A549 (cell line): ENCODE measurements around the gene GPR55. TPM values are rescaled to one million over a fixed set of nuclear protein-coding genes. Genes with fewer than 3 reads are reported as not detected.

Experiments
- ATAC-seq, 2 experiments: fragments of 200-7000 bp in 1 of 2; fragments of >200 bp in 1 of 2; cut with Nextera tagmentation in 1 of 2; cut with Tn5 transposase in 1 of 2; 3 replicates each; pipeline versions ENCODE4 v1.8.0 to v1.9.1; 2018 to 2020; ENCODE audit warnings: mild to moderate bottlenecking in 1 of 2, moderate library complexity in 1 of 2
- CTCF ChIA-PET: fragments of 300-600 bp; sonication (Branson Sonifier 250); formaldehyde crosslinking; extraction: SDS; loops from one replicate; lab custom pipeline; 2021; ENCODE audit warnings: antibody characterized with exemption, inconsistent platforms; lab: Yijun Ruan, JAX
- POLR2A ChIA-PET: fragments of 350-600 bp; formaldehyde crosslinking; extraction: SDS; loops from one replicate; lab custom pipeline; 2021; ENCODE audit warnings: antibody characterized with exemption, inconsistent platforms; lab: Yijun Ruan, JAX
- DNase-seq, 2 experiments: peaks; one replicate each; pipeline versions ENCODE4 v3.0.0 to v3.0.0-alpha.2; 2011 to 2016; ENCODE audit warnings: low read depth in 1 of 2, low spot score in 1 of 2
- FAIRE-seq: peaks from 2 replicates; lab custom pipeline; 2011; peaks lifted over from hg19 to GRCh38; lab: Jason Lieb, UNC
- H3K27ac ChIP-seq, 2 experiments: fragments of >200 bp; sonication (Bioruptor Twin); formaldehyde crosslinking; 3 replicates each; pipeline ENCODE4 v1.5.1; 2016 to 2017
- H3K4me1 ChIP-seq: fragments of >200 bp; sonication (Bioruptor Twin); formaldehyde crosslinking; 3 replicates; pipeline ENCODE4 v1.6.1; 2016
- H3K4me2 ChIP-seq: fragments of >200 bp; sonication (Bioruptor Twin); formaldehyde crosslinking; 3 replicates; pipeline ENCODE4 v1.6.1; 2016
- H3K4me3 ChIP-seq: fragments of >200 bp; sonication (Bioruptor Twin); formaldehyde crosslinking; 3 replicates; pipeline ENCODE4 v1.5.1; 2016
- H3K9me3 ChIP-seq: fragments of >200 bp; sonication (Bioruptor Twin); formaldehyde crosslinking; 3 replicates; pipeline ENCODE4 v1.6.1; 2016
- BHLHE40 ChIP-seq: IDR thresholded peaks from 2 replicates; pipeline ENCODE4 v1.6.1; 2012; ENCODE audit warnings: low read depth, low read length, inconsistent platforms
- CBX2 ChIP-seq: fragments of 200-600 bp; sonication (generic); IDR thresholded peaks from 2 replicates; pipeline ENCODE4 v1.6.1; 2016; ENCODE audit warnings: low read depth, mild to moderate bottlenecking, borderline replicate concordance
- CEBPB ChIP-seq, 2 experiments: fragments of >200 bp in 1 of 2; sonication (Bioruptor Twin) in 1 of 2; formaldehyde crosslinking in 1 of 2; IDR thresholded peaks; 2 replicates each; pipeline ENCODE4 v1.6.1; 2012 to 2016
- CHD2 ChIP-seq: fragments of 150-350 bp; IDR thresholded peaks from 2 replicates; pipeline ENCODE4 v1.6.1; 2014; ENCODE audit warnings: low read length; ENCODE audit not compliant: partially characterized antibody
- EHF ChIP-seq: fragments of 250-450 bp; sonication (Bioruptor Pico); IDR thresholded peaks from 2 replicates; pipeline ENCODE4 v1.5.0; 2020; ENCODE audit warnings: mild to moderate bottlenecking
- EHMT2 ChIP-seq: fragments of 200-600 bp; sonication (generic); IDR thresholded peaks from 2 replicates; pipeline ENCODE4 v1.6.1; 2016; ENCODE audit warnings: antibody characterized with exemption, low read depth, mild to moderate bottlenecking, moderate library complexity
- EP300 ChIP-seq, 2 experiments: fragments of >200 bp; sonication (Bioruptor Twin); formaldehyde crosslinking; IDR thresholded peaks; 2 replicates in 1 of 2; 3 replicates in 1 of 2; pipeline ENCODE4 v1.6.1; 2016 to 2017
- ESRRA ChIP-seq: fragments of 150-350 bp; IDR thresholded peaks from 2 replicates; pipeline ENCODE4 v1.6.1; 2014; ENCODE audit warnings: mild to moderate bottlenecking, low read length, borderline replicate concordance
- FOSB ChIP-seq: fragments of 250-450 bp; sonication (Bioruptor Pico); IDR thresholded peaks from 2 replicates; pipeline ENCODE4 v1.5.0; 2020; ENCODE audit warnings: mild to moderate bottlenecking, moderate library complexity
- HDAC2 ChIP-seq: fragments of 200-600 bp; sonication (generic); IDR thresholded peaks from 2 replicates; pipeline ENCODE4 v1.6.1; 2016
- HOXB13 ChIP-seq: fragments of 250-450 bp; sonication (Bioruptor Pico); IDR thresholded peaks from 2 replicates; pipeline ENCODE4 v1.5.0; 2020; ENCODE audit warnings: low read depth, mild to moderate bottlenecking, moderate library complexity
- JUN ChIP-seq, 2 experiments: fragments of >200 bp; sonication (Bioruptor Twin); formaldehyde crosslinking; IDR thresholded peaks; 2 replicates in 1 of 2; 3 replicates in 1 of 2; pipeline ENCODE4 v1.6.1; 2016 to 2017
- KDM1A ChIP-seq: fragments of 200-600 bp; sonication (generic); IDR thresholded peaks from 2 replicates; pipeline ENCODE4 v1.6.1; 2016; ENCODE audit warnings: low read depth, mild to moderate bottlenecking
- MAFK ChIP-seq: fragments of 450-650 bp; IDR thresholded peaks from 2 replicates; pipeline ENCODE4 v1.6.1; 2014; ENCODE audit not compliant: partially characterized antibody
- NFE2L2 ChIP-seq: fragments of 150-350 bp; conservative IDR thresholded peaks from 2 replicates; pipeline ENCODE4 v1.6.1; 2014; ENCODE audit warnings: low read length
- PHF8 ChIP-seq: fragments of 200-600 bp; sonication (generic); IDR thresholded peaks from 2 replicates; pipeline ENCODE4 v1.6.1; 2016; ENCODE audit warnings: low read depth, mild to moderate bottlenecking, antibody characterized with exemption, moderate library complexity, borderline replicate concordance
- RARB ChIP-seq: fragments of 250-450 bp; sonication (Bioruptor Pico); IDR thresholded peaks from 2 replicates; pipeline ENCODE4 v1.8.0; 2021; ENCODE audit warnings: mild to moderate bottlenecking, moderate library complexity
- RFX5 ChIP-seq: fragments of 450-650 bp; IDR thresholded peaks from 2 replicates; pipeline ENCODE4 v1.7.1; 2014; ENCODE audit warnings: antibody characterized with exemption, mild to moderate bottlenecking, moderate library complexity
- RNF2 ChIP-seq: fragments of 200-600 bp; sonication (generic); IDR thresholded peaks from 2 replicates; pipeline ENCODE4 v1.6.1; 2016; ENCODE audit warnings: low read depth, mild to moderate bottlenecking, antibody characterized with exemption, moderate library complexity, borderline replicate concordance
- TFCP2L1 ChIP-seq: fragments of 250-450 bp; sonication (Bioruptor Pico); IDR thresholded peaks from 2 replicates; pipeline ENCODE4 v1.5.0; 2021; ENCODE audit warnings: mild to moderate bottlenecking
- TP53 ChIP-seq: fragments of 250-450 bp; sonication (Bioruptor Pico); IDR thresholded peaks from 2 replicates; pipeline ENCODE4 v1.5.0; 2021; ENCODE audit warnings: mild to moderate bottlenecking, moderate library complexity
- ZC3H11A ChIP-seq: fragments of 450-650 bp; IDR thresholded peaks from 2 replicates; pipeline ENCODE4 v1.6.1; 2014; ENCODE audit warnings: antibody characterized with exemption, mild to moderate bottlenecking
- ZNF302 ChIP-seq: fragments of 250-450 bp; sonication (Bioruptor Pico); IDR thresholded peaks from 2 replicates; pipeline ENCODE4 v1.9.0; 2021; ENCODE audit warnings: inconsistent platforms, mild to moderate bottlenecking, moderate library complexity
- ZSCAN20 ChIP-seq: fragments of 250-450 bp; sonication (Bioruptor Pico); IDR thresholded peaks from 2 replicates; pipeline ENCODE4 v1.8.0; 2022; ENCODE audit warnings: mild to moderate bottlenecking, moderate library complexity
- WGBS: methylation state at CpG from one replicate; pipeline ENCODE4 v1.1.6; 2017; ENCODE audit errors: missing lambda C conversion rate; 5-methylcytosine and 5-hydroxymethylcytosine counted together
- polyA plus RNA-seq, 4 experiments: library from polyadenylated mRNA; depleted of rRNA in 3 of 4; stranded (reverse); fragments of >200 nt; fragmentation: RNase III in 1 of 4; extraction: RNeasy Plus Mini Kit Qiagen cat#74134 plus additional on column Dnase treatment in 1 of 4; gene quantifications; 2 replicates in 3 of 4; 3 replicates in 1 of 4; pipeline ENCODE4 v1.2.3, GENCODE V29; 2011 to 2017
- TF ChIP-seq, protein P1 (sequence below): IDR thresholded peaks from 2 replicates; pipeline ENCODE4 v1.6.1; 2012; ENCODE audit warnings: low read depth, borderline replicate concordance
- TF ChIP-seq, protein P2 (sequence below): fragments of >200 bp; sonication (Bioruptor Twin); formaldehyde crosslinking; IDR thresholded peaks from 2 replicates; pipeline ENCODE4 v1.6.1; 2016
- TF ChIP-seq, protein P3 (sequence below): fragments of 200-600 bp; sonication (generic); IDR thresholded peaks from 2 replicates; pipeline ENCODE4 v1.6.1; 2016; ENCODE audit warnings: antibody characterized with exemption, mild to moderate bottlenecking, moderate library complexity
- TF ChIP-seq, protein P4 (sequence below): fragments of 250-450 bp; sonication (Bioruptor Pico); IDR thresholded peaks from 2 replicates; pipeline ENCODE4 v1.5.0; 2020; ENCODE audit warnings: low read depth, mild to moderate bottlenecking, moderate library complexity

Gene GPR55
- polyA plus RNA-seq, 2 of the 4 experiments (the other 2 are of a cell fraction), result not detected

DNA sequence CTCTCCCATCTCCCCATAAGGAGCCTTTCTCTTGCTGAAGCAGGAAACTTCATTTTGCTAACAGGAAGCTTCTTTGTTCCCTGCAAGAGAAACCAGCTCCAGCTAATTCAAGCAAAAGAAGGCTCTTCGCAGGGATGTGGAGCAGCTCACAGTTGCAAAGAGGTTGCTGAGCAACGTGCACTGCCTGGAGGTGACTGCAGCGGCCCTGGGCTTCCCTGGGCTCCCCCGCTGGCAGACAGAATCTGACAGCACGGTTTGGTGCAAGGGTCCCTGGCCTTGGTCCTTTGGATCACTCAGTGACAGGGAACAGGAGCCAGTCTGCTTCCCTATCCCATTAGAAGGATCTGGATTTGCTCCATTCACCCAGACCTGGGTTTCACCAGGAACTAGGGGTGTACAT lies 25.8 kb downstream of the GPR55 start:
- no peak overlapping the region for H3K27ac ChIP-seq
- no peak for DNase-seq
- H3K4me3 ChIP-seq, result no peak overlapping the region
- WGBS, result 22% methylated on average over 5 of the region's 5 CpGs
- POLR2A ChIA-PET, result no interaction called here
- no peak overlapping the region for H3K4me2 ChIP-seq
- no peaks in the 10 kb centered on the region for H3K9me3 ChIP-seq
- H3K4me1 ChIP-seq, result no peaks in the 10 kb centered on the region
- no peak for TF ChIP-seq TFCP2L1
- TF ChIP-seq HOXB13, result no peak
- no peak for TF ChIP-seq CBX2
- TF ChIP-seq, protein P1, sequence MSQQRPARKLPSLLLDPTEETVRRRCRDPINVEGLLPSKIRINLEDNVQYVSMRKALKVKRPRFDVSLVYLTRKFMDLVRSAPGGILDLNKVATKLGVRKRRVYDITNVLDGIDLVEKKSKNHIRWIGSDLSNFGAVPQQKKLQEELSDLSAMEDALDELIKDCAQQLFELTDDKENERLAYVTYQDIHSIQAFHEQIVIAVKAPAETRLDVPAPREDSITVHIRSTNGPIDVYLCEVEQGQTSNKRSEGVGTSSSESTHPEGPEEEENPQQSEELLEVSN, result no peak
- TF ChIP-seq BHLHE40, result no peak
- no peak for TF ChIP-seq ZNF302 (CRISPR knock-in tag)
- no peak for TF ChIP-seq HDAC2
- no peak for TF ChIP-seq KDM1A
- no peak for TF ChIP-seq EHF (CRISPR knock-in tag)
- no peak for TF ChIP-seq FOSB (CRISPR knock-in tag)
- no peak for TF ChIP-seq ZSCAN20
- TF ChIP-seq CEBPB (IDR thresholded peaks at IDR 0.05), result no peak
- TF ChIP-seq RFX5, result no peak
- TF ChIP-seq ZC3H11A, result no peak
- TF ChIP-seq, all 56 proteins: peak for 0
- FAIRE-seq (no peak), ATAC-seq (no peak)
- CTCF ChIA-PET, result interaction anchor here (0.8 to 4.8 kb wide), 4 partner anchors 25 to 154 kb away, joined by 3 to 45 read pairs (median 4); partner anchors contain the start of gene GPR55

DNA sequence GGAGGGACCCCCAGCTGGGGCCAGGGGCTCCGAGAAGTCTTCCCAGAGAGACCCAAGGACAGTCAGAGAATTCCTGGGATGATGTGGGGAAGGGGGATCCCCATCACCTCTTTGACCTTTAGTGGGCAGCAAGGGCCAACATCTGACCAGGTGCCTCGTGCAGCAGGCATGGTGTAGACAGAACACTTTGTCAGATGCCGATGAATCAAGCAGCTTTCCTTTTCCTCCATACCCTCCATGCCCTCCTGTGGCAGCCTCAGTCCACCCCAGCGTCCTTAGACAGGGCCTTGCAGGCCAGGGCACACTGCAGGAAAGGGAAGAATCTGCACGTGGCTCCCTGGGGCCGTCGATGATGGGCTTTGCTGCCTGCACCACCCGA lies 26.3 kb downstream of the GPR55 start:
- H3K4me1 ChIP-seq, result no peaks in the 10 kb centered on the region
- WGBS, result 20% methylated on average over 8 of the region's 8 CpGs
- ATAC-seq, result 0 out of 6 replicates have a peak, but pooled peaks of 1 of the 2 experiments have one; percentile 11
- H3K4me3 ChIP-seq, result no peak overlapping the region
- POLR2A ChIA-PET, result no interaction called here
- H3K27ac ChIP-seq, result no peak overlapping the region
- TF ChIP-seq, protein P2, sequence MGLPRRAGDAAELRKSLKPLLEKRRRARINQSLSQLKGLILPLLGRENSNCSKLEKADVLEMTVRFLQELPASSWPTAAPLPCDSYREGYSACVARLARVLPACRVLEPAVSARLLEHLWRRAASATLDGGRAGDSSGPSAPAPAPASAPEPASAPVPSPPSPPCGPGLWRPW, result no peak
- TF ChIP-seq RARB (CRISPR knock-in tag) (no peak), CHD2 (no peak), CBX2 (no peak), RNF2 (no peak), NFE2L2 (no peak), FOSB (CRISPR knock-in tag) (no peak), ZC3H11A (no peak), PHF8 (no peak), JUN (IDR thresholded peaks at IDR 0.05) (no peak), EP300 (IDR thresholded peaks at IDR 0.05) (no peak), MAFK (no peak), EHMT2 (no peak), ESRRA (no peak), TP53 (CRISPR knock-in tag) (no peak)
- TF ChIP-seq, protein P3, sequence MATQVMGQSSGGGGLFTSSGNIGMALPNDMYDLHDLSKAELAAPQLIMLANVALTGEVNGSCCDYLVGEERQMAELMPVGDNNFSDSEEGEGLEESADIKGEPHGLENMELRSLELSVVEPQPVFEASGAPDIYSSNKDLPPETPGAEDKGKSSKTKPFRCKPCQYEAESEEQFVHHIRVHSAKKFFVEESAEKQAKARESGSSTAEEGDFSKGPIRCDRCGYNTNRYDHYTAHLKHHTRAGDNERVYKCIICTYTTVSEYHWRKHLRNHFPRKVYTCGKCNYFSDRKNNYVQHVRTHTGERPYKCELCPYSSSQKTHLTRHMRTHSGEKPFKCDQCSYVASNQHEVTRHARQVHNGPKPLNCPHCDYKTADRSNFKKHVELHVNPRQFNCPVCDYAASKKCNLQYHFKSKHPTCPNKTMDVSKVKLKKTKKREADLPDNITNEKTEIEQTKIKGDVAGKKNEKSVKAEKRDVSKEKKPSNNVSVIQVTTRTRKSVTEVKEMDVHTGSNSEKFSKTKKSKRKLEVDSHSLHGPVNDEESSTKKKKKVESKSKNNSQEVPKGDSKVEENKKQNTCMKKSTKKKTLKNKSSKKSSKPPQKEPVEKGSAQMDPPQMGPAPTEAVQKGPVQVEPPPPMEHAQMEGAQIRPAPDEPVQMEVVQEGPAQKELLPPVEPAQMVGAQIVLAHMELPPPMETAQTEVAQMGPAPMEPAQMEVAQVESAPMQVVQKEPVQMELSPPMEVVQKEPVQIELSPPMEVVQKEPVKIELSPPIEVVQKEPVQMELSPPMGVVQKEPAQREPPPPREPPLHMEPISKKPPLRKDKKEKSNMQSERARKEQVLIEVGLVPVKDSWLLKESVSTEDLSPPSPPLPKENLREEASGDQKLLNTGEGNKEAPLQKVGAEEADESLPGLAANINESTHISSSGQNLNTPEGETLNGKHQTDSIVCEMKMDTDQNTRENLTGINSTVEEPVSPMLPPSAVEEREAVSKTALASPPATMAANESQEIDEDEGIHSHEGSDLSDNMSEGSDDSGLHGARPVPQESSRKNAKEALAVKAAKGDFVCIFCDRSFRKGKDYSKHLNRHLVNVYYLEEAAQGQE, result no peak
- TF ChIP-seq, protein P4, sequence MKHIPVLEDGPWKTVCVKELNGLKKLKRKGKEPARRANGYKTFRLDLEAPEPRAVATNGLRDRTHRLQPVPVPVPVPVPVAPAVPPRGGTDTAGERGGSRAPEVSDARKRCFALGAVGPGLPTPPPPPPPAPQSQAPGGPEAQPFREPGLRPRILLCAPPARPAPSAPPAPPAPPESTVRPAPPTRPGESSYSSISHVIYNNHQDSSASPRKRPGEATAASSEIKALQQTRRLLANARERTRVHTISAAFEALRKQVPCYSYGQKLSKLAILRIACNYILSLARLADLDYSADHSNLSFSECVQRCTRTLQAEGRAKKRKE (CRISPR knock-in tag), result no peak
- CTCF ChIA-PET, result interaction anchor here (0.8 to 4.8 kb wide), 4 partner anchors 26 to 88 kb away, joined by 3 to 45 read pairs (median 4); partner anchors contain the start of gene GPR55
- no peak for DNase-seq
- FAIRE-seq, result no peak
- no peak overlapping the region for H3K4me2 ChIP-seq
- H3K9me3 ChIP-seq, result no peaks in the 10 kb centered on the region
